GM12801 (cell line): ENCODE results near the gene ZNF878.

Source experiments
- TF ChIP-seq, protein P1 (sequence below): IDR thresholded peaks from one replicate; pipeline ENCODE4 v1.5.1; 2011; ENCODE audit warnings: control low read depth; ENCODE audit not compliant: insufficient read length; ENCODE audit errors: extremely low read depth

Gene ZNF878

DNA sequence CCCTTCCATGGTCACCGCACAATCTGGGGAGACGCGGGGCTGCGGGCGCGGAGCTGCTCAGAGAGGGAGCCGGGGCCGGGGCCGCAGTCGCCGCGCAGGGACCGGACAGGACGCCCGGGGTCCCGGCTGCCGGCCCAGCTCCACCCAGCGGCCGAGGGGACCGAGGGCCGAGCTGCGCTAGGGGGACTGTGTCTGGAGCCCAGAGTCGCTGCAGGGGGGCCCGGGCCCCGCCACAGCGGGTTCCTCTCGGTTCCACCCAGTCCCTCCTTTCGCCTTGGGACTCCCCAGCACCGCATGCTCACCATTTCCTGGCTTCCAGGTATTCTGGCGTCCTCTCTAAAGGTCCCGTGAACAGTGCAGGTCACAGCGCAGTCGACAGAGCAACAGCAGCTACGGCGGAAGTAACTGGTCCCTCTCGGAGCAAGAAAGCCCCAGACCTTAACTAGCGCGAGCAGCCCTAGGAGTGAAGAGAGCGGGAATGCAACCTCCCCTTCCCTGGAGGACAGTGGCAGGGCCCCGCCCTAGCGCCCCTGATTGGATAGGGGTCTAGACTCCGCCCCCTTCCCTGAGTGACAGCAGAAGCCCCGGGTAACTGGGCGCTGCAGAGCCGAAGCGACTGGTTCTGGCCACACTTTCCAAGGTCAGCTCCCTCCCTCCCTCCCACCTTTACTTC, at the start of gene ZNF878:
Gene ZNF878 (minus strand): TSS at position 465 of the 673 bp plus-strand sequence. CDS start 160 bp downstream, at position 305.
- TF ChIP-seq, protein P1, sequence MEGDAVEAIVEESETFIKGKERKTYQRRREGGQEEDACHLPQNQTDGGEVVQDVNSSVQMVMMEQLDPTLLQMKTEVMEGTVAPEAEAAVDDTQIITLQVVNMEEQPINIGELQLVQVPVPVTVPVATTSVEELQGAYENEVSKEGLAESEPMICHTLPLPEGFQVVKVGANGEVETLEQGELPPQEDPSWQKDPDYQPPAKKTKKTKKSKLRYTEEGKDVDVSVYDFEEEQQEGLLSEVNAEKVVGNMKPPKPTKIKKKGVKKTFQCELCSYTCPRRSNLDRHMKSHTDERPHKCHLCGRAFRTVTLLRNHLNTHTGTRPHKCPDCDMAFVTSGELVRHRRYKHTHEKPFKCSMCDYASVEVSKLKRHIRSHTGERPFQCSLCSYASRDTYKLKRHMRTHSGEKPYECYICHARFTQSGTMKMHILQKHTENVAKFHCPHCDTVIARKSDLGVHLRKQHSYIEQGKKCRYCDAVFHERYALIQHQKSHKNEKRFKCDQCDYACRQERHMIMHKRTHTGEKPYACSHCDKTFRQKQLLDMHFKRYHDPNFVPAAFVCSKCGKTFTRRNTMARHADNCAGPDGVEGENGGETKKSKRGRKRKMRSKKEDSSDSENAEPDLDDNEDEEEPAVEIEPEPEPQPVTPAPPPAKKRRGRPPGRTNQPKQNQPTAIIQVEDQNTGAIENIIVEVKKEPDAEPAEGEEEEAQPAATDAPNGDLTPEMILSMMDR, result no peak

DNA sequence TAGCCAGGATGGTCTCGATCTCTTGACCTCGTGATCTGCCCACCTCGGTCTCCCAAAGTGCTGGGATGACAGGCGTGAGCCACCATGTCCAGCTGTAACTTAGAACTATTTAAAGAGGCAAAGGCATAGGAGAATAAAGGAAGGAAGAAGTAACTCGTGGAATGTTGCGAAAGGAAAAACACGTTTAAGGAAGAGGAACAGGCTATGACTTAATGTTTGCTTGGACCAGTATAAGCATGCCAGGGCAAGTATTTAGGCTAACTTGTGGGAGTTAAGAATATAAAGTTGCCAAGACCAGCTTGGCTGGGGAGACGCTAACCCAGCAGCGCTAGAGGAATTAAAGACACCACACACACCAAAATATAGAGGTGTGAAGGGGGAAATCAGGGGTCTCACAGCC, 45.3 kb upstream of the ZNF878 start:
- TF ChIP-seq, protein P1, result no peak

DNA sequence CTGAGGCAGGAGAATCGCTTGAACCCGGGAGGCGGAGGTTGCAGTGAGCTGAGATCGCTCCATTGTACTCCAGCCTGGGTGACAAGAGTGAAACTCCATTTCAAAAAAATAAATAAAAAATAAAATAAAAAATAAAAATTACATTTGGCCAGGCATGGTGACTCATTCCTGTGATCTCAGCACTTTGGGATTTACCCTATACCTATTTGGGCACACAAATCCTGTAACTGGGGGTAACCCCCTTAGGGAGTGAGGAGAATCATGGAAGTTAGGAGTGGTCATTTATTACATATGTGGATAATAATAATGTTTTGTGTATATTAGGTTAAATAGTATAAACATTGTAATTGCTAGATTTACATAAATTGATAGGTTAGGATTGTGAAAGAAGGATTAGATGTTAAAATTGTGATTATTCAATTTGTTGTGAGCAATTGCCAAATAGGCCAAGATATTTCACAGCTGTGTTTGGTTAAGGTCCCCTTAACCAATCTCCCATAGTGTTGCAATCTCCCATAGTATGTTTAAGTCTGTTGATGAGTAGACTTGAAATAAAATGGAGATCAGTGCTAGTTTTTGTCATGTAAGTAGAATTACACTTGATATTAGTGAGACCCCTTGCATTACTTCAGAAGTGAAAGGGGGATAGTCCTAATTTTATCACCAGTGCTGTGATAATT, 42.5 kb upstream of the ZNF878 start:
- TF ChIP-seq, protein P1, result no peak

DNA sequence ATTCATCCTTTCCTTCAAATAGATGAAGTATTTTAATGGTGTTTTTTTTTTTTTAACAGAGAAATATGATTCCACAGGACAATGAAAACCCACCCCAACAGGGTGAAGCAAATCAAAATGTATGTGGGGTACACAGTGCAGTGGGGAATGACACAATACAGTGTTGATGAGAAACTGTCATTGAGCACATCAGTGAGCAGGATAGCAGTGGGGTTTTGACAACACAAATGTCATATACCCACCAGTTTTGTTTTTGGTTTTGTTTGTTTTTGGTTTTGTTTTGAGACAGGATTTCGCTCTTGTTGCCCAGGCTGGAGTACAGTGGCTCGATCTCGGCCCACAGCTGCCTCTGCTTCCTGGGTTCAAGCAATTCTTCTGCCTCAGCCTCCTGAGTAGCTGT, 41.0 kb upstream of the ZNF878 start:
- TF ChIP-seq, protein P1, result no peak

DNA sequence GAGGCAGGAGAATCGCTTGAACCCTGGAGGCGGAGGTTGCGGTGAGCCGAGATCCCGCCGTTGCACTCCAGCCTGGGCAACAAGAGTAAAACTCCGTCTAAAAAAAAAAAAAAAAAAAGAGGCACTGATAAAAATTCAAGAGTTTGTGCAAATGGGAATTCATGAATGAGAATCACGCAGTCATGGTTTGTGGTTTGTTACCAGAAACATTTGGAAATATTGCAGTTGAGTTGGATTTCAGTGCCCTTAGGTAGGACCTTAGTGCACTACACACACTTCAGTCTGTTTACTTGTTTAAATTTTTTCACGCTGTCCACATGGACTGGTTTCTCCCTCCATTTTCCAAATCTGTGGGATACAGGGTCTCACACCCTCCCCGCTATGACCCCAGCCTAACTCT, 40.2 kb upstream of the ZNF878 start:
- TF ChIP-seq, protein P1, result no peak

DNA sequence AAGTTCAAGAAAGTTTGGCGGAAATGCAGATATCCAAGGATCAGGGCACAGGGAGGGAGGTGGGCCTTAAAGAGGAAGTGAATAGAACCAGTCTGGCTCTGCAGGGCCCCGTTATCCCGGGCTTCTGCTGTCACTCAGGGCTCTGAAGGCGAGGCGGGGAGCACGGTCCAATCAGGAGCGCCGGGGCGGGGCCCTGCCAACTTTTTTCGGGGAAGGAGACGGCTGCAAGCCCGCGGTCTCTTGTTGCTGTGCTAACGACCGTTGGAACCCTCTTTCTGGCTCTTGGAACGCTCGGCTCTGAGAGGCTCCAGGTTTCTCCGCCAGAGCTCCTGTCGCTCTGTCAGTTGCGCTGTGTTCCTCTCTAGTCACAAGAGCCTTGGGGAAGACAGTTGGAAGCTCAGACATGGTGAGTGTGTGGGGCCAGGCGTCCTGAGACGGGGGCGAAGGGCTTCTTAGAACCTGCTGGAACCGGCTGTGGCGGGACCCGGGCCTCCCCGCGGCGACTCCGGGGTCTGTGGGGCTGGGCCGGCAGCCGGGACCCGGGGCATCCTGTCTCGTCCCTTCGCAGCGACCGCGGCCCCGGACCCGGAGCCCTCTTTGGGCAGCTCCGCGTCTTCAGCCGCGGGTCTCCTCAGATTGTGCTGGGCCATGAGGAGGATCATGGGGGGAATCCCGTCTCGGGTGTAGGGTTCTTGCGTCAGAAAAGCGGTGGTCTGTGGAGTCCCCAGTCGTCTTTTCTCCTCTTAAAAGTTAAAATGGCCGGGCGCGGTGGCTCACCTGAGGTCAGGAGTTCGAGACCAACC, 39.5 kb upstream of the ZNF878 start:
- TF ChIP-seq, protein P1, result no peak

DNA sequence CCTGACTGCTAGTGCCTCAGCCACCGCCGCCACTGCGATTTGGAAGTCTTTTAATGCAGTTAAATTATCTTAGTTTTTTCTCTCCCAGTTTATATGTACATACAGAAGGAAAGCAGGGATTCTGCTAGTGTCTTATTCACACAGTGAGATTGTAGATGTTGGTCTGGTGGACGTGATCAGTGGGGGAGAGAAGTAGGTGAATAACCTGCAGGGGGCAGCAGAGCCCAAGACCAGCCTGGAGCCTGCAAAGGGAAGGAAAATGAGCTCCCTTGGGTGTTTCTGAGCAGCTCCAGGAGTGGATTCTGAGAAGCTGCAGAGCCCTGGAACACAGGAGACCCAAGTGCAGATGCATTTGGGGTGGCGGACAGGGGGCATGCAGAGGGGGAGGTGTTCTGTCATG, 38.0 kb upstream of the ZNF878 start:
- TF ChIP-seq, protein P1, result no peak
